KMS-11 (cell line): ENCODE measurements around the gene MN1.

Source experiments
- H2AFZ ChIP-seq: fragments of 200-600 bp; sonication (generic); 2 replicates; pipeline ENCODE4 v1.6.1; 2016; ENCODE audit warnings: antibody characterized with exemption, mixed run types, low read depth
- H3K27ac ChIP-seq: fragments of 200-600 bp; sonication (generic); 2 replicates; pipeline ENCODE4 v1.6.1; 2016; ENCODE audit warnings: mild to moderate bottlenecking, mixed run types
- H3K27me3 ChIP-seq: fragments of 200-600 bp; sonication (generic); 2 replicates; pipeline ENCODE4 v1.6.1; 2017; ENCODE audit warnings: mild to moderate bottlenecking, low read depth, mixed run types, moderate library complexity; ENCODE audit not compliant: insufficient read depth
- H3K36me3 ChIP-seq: fragments of 200-600 bp; sonication (generic); 2 replicates; pipeline ENCODE4 v1.6.1; 2017; ENCODE audit warnings: mild to moderate bottlenecking, mixed run types; ENCODE audit not compliant: insufficient read depth
- H3K4me1 ChIP-seq: fragments of 200-600 bp; sonication (generic); 2 replicates; pipeline ENCODE4 v1.6.1; 2016; ENCODE audit warnings: mild to moderate bottlenecking, low read depth, mixed run types; ENCODE audit not compliant: poor library complexity, severe bottlenecking
- H3K4me2 ChIP-seq: fragments of 200-600 bp; sonication (generic); 2 replicates; pipeline ENCODE4 v1.7.0; 2016; ENCODE audit warnings: mild to moderate bottlenecking, mixed run types
- H3K4me3 ChIP-seq: fragments of 200-600 bp; sonication (generic); IDR thresholded peaks from 2 replicates; pipeline ENCODE4 v1.6.1; 2017; ENCODE audit warnings: low read depth, low read length, mixed read lengths; ENCODE audit not compliant: insufficient read depth
- H3K79me2 ChIP-seq: fragments of 200-600 bp; sonication (generic); 2 replicates; pipeline ENCODE4 v1.6.1; 2016; ENCODE audit warnings: low read depth, mixed run types; ENCODE audit not compliant: insufficient read depth
- H3K9ac ChIP-seq: fragments of 200-600 bp; sonication (generic); 2 replicates; pipeline ENCODE4 v1.6.1; 2016; ENCODE audit warnings: mild to moderate bottlenecking, mixed run types
- H4K20me1 ChIP-seq: fragments of 200-600 bp; sonication (generic); 2 replicates; pipeline ENCODE4 v1.6.1; 2016; ENCODE audit warnings: mild to moderate bottlenecking, mixed run types; ENCODE audit not compliant: insufficient read depth
- TF ChIP-seq, protein P1 (sequence below): fragments of 200-600 bp; sonication (generic); conservative IDR thresholded peaks from 2 replicates; pipeline ENCODE4 v1.6.1; 2017; ENCODE audit warnings: low read depth, mild to moderate bottlenecking, antibody characterized with exemption, low read length, moderate library complexity, mixed read lengths

Gene MN1

DNA sequence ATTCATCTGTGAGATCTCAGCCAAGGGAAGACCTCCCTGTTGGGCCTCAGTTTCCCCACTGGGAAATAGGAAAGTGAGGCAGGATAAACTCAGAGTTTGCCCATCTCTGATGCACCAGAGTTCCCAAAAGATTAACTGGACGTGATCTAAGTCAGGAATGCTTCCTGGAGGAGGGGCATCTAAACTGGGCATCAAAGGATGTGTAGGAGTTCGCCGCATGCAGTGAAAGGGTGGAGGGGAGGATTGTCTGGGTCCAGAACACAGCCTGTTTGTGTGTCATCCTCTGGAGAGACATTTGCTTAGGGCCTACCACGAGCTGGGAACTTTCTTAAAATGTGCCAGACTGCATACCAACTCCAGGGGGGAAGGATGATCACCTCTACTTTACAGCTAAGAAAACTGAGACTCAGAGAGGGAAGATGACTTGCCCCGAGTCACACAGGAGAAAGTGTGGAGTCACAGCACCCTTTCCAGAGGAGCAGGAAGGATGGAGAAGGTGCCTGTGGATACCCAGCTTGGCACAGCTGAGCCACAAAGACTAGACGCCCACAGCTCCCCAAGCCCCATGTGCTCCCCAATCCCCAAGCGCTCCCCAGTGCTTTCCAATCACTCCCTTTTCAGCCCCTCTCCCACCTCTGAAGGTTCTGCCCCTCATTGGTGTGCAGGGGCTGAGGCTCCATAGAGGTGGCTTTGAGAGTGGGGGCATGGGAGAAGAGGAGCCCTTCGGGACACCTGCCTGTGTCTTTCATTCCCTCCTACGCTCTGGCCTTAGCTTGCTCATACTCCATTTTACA is 50.1 kb downstream of the MN1 start:
- no peak overlapping the region for H3K27ac ChIP-seq
- H2AFZ ChIP-seq: no peak overlapping the region
- H3K4me3 ChIP-seq: no peak overlapping the region
- H3K79me2 ChIP-seq: no peaks in the 10 kb centered on the region
- H3K4me1 ChIP-seq: no peaks in the 10 kb centered on the region
- peaks cover 7% of the 10 kb centered on the region; the same call in 1 of the 2 replicates for H3K27me3 ChIP-seq
- no peak overlapping the region for H3K4me2 ChIP-seq
- no peaks in the 10 kb centered on the region for H3K36me3 ChIP-seq
- TF ChIP-seq, protein P1, sequence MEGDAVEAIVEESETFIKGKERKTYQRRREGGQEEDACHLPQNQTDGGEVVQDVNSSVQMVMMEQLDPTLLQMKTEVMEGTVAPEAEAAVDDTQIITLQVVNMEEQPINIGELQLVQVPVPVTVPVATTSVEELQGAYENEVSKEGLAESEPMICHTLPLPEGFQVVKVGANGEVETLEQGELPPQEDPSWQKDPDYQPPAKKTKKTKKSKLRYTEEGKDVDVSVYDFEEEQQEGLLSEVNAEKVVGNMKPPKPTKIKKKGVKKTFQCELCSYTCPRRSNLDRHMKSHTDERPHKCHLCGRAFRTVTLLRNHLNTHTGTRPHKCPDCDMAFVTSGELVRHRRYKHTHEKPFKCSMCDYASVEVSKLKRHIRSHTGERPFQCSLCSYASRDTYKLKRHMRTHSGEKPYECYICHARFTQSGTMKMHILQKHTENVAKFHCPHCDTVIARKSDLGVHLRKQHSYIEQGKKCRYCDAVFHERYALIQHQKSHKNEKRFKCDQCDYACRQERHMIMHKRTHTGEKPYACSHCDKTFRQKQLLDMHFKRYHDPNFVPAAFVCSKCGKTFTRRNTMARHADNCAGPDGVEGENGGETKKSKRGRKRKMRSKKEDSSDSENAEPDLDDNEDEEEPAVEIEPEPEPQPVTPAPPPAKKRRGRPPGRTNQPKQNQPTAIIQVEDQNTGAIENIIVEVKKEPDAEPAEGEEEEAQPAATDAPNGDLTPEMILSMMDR: no peak
- no peak overlapping the region for H3K9ac ChIP-seq
- no peaks in the 10 kb centered on the region for H4K20me1 ChIP-seq

DNA sequence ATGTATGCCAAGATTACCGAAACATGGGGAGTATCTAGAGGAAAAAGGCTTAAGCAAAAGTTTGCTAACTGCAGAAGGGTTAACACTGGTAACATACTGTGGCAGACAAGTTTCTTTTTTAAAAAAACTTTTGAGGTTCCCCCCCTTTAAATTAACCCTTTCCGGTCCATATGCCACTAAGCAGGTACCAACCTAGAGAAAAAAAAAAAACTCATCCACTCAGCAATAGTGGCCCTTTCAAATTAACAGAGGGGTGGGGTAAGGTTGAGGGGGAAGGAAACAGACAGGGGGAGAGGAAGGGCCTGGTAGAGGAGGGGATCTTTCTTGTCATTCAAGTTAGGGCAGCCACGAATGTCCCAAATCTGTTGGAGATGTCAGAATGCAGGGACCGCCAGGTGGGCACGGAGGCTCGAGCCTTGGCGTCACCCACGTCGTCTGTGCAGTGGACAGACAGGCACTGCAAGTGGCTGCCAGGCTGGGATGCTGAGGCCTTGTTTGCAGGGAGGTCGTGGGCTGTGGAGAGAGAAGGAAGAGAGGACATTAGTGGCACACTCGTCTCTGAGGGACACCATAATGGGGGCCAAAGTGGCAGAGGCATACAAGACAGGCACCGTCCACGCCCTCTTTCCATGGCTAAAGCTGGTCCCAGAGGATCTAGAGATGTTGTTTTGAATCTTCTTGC is 50.8 kb downstream of the MN1 start:
- Histone ChIP-seq H3K4me2 (no peak overlapping the region), H3K79me2 (no peaks in the 10 kb centered on the region), H3K4me3 (no peak overlapping the region), H3K36me3 (no peaks in the 10 kb centered on the region), H2AFZ (no peak overlapping the region), H3K9ac (no peak overlapping the region), H3K4me1 (no peaks in the 10 kb centered on the region), H4K20me1 (no peaks in the 10 kb centered on the region), H3K27ac (no peak overlapping the region), H3K27me3 (peaks cover 7% of the 10 kb centered on the region; the same call in 1 of the 2 replicates)
- TF ChIP-seq, protein P1: no peak

DNA sequence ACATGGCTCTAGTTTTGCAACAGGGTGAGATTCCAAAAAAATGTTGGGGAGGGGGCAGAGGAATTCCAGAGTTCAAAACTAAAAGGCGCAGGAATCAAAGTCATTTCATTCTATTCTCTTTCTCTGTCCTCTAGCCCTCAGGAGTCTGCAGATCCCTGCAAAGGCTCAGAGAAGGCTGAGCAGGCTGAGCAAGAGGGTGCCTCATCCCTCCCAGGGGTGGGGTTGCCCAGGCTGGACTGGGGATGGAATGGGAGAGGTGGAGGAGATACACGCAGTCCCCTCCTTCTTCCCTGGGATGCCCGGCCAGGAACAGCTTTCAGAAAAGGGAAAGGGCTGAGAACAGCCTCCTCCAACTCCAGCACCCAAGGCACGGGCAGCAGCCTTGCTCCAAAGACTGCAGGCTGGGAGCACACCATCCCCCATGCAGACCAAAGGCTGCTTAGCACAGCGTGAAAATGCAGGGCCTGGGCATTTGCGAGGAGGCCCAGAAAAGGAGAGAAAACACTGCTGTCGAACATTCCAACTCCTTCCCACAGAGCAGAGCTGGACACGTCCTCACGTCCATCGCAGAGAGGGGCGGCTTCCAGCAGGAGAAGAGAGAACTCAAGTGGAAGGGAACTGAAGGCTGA is 51.8 kb downstream of the MN1 start:
- Histone ChIP-seq H3K4me2 (no peak overlapping the region), H3K27me3 (peaks cover 7% of the 10 kb centered on the region; the same call in 1 of the 2 replicates), H3K79me2 (no peaks in the 10 kb centered on the region), H2AFZ (no peak overlapping the region), H3K36me3 (no peaks in the 10 kb centered on the region), H3K27ac (no peak overlapping the region), H4K20me1 (no peaks in the 10 kb centered on the region), H3K9ac (no peak overlapping the region), H3K4me3 (no peak overlapping the region), H3K4me1 (no peaks in the 10 kb centered on the region)
- TF ChIP-seq, protein P1: no peak

DNA sequence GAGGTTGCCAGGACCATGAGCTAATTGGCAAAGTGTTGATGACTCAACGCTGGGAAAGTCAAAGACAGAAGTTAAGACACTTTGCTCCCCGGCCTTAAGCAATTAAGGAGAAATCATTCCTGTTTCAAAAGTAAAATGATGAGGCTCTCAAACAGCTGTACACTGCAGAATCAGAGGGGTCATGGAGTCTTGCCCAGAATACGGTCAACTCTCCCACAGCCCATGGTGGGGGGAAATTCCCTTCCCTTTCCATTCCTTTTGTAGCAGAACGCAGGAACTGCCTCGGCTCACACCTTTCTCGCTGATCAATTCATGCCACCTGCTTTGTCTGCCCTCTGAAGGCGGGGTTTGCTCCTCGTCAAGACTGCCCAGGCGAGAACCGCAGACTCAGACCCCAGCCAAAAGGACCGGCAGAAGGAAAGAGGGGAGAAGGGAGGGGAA is 52.8 kb downstream of the MN1 start:
- Histone ChIP-seq H3K4me1 (no peaks in the 10 kb centered on the region), H3K4me2 (no peak overlapping the region), H3K27ac (no peak overlapping the region), H3K36me3 (no peaks in the 10 kb centered on the region), H3K27me3 (peaks cover 7% of the 10 kb centered on the region; the same call in 1 of the 2 replicates), H2AFZ (no peak overlapping the region), H3K79me2 (no peaks in the 10 kb centered on the region), H3K4me3 (no peak overlapping the region), H3K9ac (no peak overlapping the region), H4K20me1 (no peaks in the 10 kb centered on the region)
- TF ChIP-seq, protein P1: no peak
